Stimulated activated CD4-positive, alpha-beta T cell treated with anti-CD3 and anti-CD28 coated beads, TNF-alpha, amount 100 ng/mL, for 24 hours (primary cell): ENCODE measurements around the gene KIAA0825.

Source experiments
- DNase-seq, 3 experiments: peaks; one replicate each; pipeline ENCODE4 v3.0.0-alpha.2; 2020; ENCODE audit warnings: low read depth in 3 of 3

The KIAA0825 gene

GRCh38 chr5:94313188-94313587, 305.2 kb downstream of the KIAA0825 start:
- DNase-seq, result no peak

DNA sequence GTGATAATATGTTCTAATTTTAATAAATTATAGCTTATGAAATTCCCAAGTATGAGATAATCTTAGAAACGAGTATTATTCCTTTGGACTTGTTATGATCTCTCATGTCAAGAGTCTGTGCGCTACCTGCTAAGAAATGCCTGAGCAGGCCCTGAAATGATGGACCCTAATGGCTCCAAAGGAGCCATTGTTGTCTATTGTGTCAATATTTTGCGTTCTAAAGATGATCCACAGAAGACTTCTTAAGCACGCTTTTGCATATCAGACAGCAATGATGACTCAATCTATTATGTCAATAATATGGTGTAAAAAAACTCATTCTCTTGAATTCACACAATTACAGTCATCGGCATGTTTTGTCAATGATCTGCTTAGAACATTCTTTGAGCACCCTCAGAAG, 306.1 kb downstream of the KIAA0825 start:
- no peak for DNase-seq

- DNase-seq, result no peak
Observed at GRCh38 chr5:94310833-94311232, 307.6 kb downstream of the KIAA0825 start.

DNA sequence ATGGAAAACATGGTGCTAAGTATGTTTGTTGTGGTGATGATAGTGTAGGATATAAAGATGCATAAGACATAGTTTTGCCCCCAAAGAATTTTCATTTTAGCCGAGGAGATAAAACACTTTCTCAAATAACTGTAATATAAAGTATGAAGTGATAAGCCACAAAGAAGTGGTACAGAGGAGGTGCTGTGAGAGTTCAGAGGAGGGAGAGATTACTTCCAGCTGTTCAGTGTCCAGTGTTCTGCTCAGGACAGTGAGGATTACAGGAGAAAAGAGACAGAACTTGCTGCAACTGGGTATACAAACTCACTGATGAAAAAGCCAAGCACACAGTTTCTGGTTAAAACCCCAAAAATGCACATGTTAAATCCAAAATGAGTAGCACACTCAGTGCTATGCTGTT, 309.3 kb downstream of the KIAA0825 start:
- no peak for DNase-seq

DNA sequence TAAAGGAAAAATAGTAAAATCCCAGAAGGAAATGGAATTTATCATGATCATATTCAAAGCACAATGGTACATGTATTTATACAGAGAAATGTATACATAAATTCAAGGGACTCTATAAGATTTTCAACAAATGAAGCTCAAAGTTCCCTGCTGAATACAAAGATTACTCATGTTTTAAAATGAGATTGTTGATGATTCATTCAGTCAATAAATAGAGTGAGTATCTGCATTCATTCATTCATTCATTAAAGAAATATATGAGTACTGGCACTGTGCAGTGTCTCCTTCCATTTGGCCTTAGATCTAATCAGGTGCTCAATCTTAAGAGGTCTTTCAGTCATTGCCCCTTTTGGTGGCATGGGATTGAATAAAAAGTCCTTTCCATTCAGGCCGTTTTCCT, 310.0 kb downstream of the KIAA0825 start:
- DNase-seq, result no peak

DNA sequence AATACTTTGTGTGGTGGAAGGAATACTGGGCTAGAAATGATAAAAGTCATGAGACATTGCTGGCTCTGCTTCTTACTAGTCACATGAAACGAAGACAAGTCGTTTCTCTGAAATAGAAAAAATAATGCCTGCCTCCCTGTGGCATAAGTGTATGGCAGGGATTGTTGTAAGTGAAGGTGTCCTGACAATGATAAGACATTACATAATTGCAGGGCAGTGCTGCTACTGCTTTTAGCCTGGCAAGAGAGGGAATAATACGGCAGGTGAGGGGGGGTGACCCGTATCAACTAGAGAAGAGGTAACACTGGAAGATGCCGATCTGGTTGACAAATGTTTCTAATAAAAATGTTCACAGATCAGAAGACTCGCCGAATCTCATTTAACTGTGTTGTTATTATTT, 314.3 kb downstream of the KIAA0825 start:
- DNase-seq, result no peak

DNA sequence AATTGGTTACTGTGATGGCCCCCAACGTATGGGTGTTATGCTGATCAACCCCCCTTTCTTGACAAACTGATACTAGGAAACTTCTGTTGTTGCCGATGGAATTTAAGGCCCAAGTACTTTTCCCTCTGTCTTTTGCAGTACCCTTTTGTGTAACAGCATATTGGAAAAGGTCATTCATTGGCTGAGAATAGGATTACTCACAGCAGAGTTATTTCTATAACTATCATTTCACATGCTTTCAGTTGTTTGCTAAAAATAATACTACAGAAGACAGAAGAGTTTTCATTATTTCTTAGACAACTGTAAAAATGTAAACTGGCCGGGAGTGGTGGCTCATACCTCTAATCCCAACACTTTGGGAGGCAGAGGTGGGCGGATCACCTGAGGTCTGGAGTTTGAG, 329.5 kb downstream of the KIAA0825 start:
- DNase-seq, result no peak

GRCh38 chr5:94285984-94286383, 332.4 kb downstream of the KIAA0825 start:
- no peak for DNase-seq

- no peak for DNase-seq
Observed at GRCh38 chr5:94283093-94283492, 335.3 kb downstream of the KIAA0825 start.

DNA sequence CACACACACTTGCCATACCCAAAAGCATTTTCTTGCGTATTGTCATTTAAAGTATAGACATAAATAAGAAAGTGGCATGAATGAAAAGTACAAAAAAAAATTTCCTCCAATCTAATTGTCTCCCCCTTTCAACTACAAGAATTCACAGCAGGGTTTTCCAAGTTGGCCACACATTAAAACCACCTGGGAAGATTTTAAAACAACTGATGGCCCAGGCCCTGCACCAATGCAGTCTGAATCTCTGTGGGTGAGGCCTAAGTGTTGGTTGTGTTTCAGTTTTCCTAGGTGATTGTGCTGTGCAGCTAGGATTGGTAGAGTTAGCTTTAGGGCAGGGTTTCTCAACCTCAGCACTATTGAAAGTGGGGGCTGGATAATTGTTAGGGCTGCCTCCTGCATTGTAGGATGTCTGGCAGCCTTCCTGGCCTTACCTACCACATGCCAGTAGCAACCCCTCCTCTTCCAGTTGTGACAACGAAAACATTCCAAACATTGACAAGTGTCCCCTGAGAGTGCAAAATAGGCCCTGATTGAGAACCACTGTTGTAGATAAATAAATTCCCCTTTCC, 337.1 kb downstream of the KIAA0825 start:
- DNase-seq, result no peak

GRCh38 chr5:94276751-94277150, 341.7 kb downstream of the KIAA0825 start:
- DNase-seq, result no peak

GRCh38 chr5:94276048-94276447, 342.4 kb downstream of the KIAA0825 start:
- no peak for DNase-seq

DNA sequence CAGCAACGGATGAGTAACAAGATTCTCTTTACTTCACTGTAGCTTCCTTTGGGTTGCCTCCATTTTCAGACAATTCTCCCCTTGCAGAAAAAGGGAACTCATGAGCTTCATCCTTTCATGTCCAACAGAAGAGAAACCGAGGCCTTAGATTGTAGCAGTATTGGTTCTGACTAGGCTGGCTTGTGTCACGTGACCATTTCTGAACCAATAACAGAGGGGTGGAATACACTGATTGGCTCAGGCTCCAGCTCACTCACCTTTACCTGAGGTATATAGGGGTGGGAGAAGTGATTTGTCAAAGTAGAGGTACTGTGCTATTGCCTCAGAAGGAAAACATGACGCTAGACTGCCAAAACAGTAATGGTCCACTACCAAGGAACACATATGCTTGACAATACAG, 343.7 kb downstream of the KIAA0825 start:
- DNase-seq, result no peak

- DNase-seq, result no peak
Observed at GRCh38 chr5:94268226-94268625, 350.2 kb downstream of the KIAA0825 start.

- no peak for DNase-seq
Observed at GRCh38 chr5:94267350-94267899, 351.0 kb downstream of the KIAA0825 start.

DNA sequence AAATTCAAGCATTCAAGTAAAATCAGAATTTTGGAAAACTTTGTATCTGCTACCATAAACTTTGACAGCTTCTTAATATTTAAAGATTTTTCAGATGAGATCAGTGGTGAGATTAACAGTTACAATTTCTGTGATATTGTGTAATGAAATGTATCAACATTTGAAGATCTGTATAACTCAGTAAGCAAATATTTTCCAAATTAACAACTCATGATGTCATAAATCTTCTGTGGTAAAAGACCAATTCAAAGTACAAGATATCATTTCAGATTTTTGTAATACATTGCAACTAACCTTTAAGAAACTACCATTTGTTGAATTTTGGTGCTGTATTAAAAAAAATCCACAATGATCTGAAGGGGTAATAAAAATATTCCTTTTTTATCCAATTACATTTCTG, 352.2 kb downstream of the KIAA0825 start:
- no peak for DNase-seq

DNA sequence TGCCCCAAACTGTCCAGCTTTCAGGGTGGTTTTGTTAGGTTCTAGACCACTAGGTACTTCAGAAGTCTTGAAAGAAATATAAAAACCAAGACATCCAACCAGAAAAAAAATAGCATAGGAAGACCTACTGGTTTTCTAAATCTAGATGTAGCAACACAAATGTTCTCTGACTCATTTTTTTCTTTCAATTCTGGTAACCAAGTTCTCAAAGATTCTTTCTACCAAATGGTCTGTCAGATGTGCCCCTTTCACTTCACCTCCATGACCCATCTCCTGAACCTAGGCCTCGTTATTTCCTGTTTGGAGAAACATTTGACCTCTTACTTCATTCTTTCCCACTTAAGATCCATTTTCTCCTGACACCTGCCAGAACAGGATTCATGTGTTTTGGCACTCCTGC, 355.3 kb downstream of the KIAA0825 start:
- no peak for DNase-seq

- DNase-seq, result no peak
Observed at GRCh38 chr5:94260096-94260495, 358.3 kb downstream of the KIAA0825 start.

DNA sequence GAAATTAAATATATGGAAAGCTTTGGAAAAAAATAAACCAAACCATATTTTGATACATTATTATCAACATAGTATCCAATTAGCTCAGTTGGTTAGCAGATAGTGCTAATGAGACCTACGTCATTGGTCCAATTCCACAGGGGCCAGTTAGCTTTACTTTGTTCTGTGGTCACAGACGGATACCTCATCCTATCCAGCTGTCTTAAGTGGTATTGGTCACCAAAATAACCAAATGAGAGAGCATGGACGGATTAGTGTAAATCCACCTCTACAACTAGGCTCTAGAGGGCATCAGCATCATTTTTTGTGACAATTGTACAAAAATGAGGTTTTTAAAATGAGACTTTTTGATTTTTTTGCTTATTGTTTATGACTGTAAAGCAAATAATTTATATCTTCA, 364.2 kb downstream of the KIAA0825 start:
- no peak for DNase-seq

DNA sequence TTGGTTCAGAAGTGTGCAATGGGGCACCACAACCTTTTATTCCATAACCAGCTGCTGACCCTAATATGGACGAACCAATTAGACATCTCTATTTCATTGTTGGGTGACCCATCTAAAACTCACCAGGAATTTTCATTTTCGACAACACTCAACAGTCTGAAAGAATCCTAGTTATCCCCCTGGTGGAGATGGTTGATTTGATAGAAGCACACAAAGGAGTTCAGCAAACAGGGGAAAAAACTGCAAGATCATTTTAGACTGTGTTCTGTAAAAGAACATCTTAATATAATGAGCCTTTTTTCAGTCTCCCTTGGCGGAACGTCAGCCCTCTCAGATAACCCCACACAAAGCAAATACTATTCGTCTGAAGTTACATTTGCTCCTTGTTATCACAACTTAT, 367.4 kb downstream of the KIAA0825 start:
- no peak for DNase-seq

DNA sequence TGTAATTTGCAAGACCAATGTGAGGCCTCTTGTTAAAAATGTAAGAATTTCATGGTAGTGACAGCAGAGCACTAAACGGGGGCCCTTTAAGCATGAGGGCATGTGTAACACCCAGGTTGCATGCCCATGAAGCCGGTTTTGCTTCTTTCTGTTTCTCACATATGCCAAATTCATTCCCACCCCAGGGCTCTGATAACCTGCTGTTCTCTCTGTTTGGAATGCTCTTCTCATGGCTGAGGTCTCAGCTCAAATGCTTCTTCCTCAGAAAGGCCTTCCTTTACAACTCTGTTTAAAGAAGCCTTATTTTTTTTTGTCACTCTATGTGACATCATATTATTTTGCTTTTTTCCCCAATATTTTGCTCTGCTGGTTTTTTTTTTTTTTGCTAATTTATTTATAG, 369.0 kb downstream of the KIAA0825 start:
- no peak for DNase-seq

DNA sequence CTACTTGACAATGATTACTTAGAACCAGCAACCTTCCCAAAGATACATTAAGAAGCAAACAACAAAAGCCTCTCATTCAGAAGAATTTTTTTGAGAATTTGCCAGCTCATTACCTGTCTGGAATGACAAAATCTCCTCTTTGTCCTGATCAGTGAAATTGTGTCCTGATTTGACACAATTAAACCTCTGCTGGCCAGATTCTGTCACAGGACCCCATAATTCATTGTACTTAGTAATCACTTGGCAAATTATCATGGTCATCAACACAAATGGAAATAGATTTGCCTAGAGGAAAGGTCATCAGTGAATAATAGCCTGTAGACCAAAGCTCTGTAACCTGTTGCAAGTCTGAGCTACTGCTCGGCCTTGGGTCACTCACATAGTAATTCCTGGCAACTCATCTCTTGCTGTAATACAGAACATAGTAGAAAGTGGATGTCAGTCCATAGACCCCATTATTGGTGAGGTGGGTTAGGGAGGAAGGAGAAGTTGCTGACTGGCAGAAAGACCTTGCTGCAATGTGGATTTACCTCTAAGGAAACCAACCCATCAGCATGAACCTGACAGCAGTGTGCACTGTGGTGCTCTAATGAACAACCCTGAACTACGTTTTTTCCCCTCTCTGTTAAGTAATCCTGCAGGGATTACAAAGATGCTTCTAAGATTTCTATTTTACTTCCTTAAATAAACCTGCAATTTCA, 370.1 kb downstream of the KIAA0825 start:
- DNase-seq, result no peak

DNA sequence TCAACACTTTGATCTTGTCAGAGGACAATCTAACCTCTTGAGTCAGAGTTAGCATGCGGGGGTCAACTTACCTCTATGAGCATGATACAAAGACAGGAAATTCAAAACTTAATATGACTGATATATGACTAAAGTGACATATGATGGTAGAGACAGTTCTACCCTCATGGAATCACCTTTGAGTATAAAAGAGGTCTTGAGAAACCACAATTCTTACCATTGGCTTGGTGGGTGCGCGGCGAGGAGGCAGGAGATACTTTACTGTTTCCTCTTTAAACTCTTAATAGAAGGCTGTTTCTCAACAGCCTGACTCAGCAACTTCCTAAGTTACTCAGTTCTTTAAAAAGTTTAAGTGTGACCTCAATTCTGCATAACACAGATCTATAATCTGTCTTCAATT, 372.8 kb downstream of the KIAA0825 start:
- DNase-seq, result no peak

- DNase-seq, result no peak
Observed at GRCh38 chr5:94244921-94245320, 373.5 kb downstream of the KIAA0825 start.
